ENCODE results near the gene ATP6V0C.
"Not testable (repeated sequence)": the region's sequence is repeated elsewhere in the genome, so short reads cannot be mapped to it uniquely, and the experiment has no call there.

ATP6V0C gene

DNA sequence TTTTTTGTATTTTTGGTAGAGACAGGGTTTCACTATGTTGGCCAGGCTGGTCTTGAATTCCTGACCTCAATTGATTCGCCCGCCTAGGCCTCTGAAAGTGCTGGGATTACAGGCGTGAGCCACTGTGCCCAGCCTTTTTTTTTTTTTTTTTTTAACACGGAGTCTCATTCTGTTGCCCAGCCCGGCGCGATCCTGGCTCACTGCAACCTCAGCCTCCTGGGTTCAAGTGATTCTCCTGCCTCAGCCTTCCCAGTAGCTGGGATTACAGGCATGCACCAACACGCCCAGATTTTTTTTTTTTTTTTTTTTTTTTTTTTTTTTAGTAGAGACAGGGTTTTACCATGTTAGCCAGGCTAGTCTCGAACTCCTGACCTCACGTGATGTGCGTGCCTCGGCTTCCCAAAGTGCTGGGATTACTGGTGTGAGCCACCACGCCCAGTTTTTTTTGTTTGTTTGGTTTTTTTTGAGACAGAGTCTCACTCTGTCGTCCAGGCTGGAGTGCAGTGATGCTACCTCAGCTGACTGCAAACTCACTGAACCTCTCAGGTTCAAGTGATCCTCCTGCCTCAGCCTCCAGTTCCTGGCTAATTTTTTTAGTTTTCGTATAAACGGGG is 19.5 kb downstream of the ATP6V0C start:
- Histone ChIP-seq H3K4me1 (ENCODE audit: control insufficient read depth in 1 of 2, insufficient read depth in 2 of 2, low read length in 2 of 2) (peaks cover 12 to 18% of the 10 kb centered on the region in 2 experiments), H4K91ac (ENCODE audit: low read depth, low read length) (peak overlapping the region; percentile 51), H3K4me2 (ENCODE audit: low read length) (peak overlapping the region; percentile 73), H3K36me3 (ENCODE audit: control insufficient read depth in 1 of 2, insufficient read depth in 2 of 2, low read length in 2 of 2) (peaks cover 23 to 27% of the 10 kb centered on the region in 2 experiments), H3K79me1 (ENCODE audit: low read length) (peaks cover 14% of the 10 kb centered on the region), H4K8ac (ENCODE audit: low read depth, low read length) (peak overlapping the region; percentile 68), H2BK120ac (ENCODE audit: insufficient read depth, low read length, poor library complexity) (peak overlapping the region; percentile 29), H4K12ac (ENCODE audit: low read depth, low read length) (peak overlapping the region; percentile 34)
- H2BK12ac ChIP-seq (ENCODE audit: low read length); H3K4ac ChIP-seq (ENCODE audit: low read depth, low read length); H3K9ac ChIP-seq (ENCODE audit: low read length); H3K23ac ChIP-seq (ENCODE audit: low read length); H3K27me3 ChIP-seq (ENCODE audit: insufficient read depth, low read length); H2AFZ ChIP-seq (ENCODE audit: insufficient read depth, low read length, poor library complexity); H3K18ac ChIP-seq (ENCODE audit: low read length); H3K9me3 ChIP-seq (ENCODE audit: insufficient read depth, low read depth, low read length); H3K27ac ChIP-seq (ENCODE audit: low read depth, low read length); H2BK5ac ChIP-seq (ENCODE audit: low read depth, low read length, poor library complexity); H3K4me3 ChIP-seq (ENCODE audit: low read depth, low read length); H3K79me2 ChIP-seq (ENCODE audit: control insufficient read depth, insufficient read depth, low read length, poor library complexity); H3K14ac ChIP-seq (ENCODE audit: low read length); H2AK5ac ChIP-seq (ENCODE audit: low read length): not testable (repeated sequence)
- DNase-seq = peak in 1 of 2 donors; percentile 59
- WGBS (ENCODE audit: extremely low coverage, insufficient coverage, insufficient read length) = no CpG with 5 or more reads among the region's 16 CpGs

- peak overlapping the region; percentile 25 for H2BK12ac ChIP-seq (ENCODE audit: low read length)
- H3K4ac ChIP-seq (ENCODE audit: low read depth, low read length) = no peak overlapping the region
- no peak overlapping the region for H3K14ac ChIP-seq (ENCODE audit: low read length)
- no peak overlapping the region for H2AK5ac ChIP-seq (ENCODE audit: low read length)
- no peak overlapping the region for H3K18ac ChIP-seq (ENCODE audit: low read length)
- H3K79me2 ChIP-seq (ENCODE audit: control insufficient read depth, insufficient read depth, low read length, poor library complexity) = peaks cover 5% of the 10 kb centered on the region
- peaks cover 4% of the 10 kb centered on the region for H3K9me3 ChIP-seq (ENCODE audit: insufficient read depth, low read depth, low read length)
- no peak overlapping the region for H2AFZ ChIP-seq (ENCODE audit: insufficient read depth, low read length, poor library complexity)
- no peak for DNase-seq
- no peak overlapping the region for H3K4me2 ChIP-seq (ENCODE audit: low read length)
- no peak overlapping the region for H3K23ac ChIP-seq (ENCODE audit: low read length)
- H3K36me3 ChIP-seq (ENCODE audit: control insufficient read depth in 1 of 2, insufficient read depth in 2 of 2, low read length in 2 of 2) = peaks cover 16 to 20% of the 10 kb centered on the region in 2 experiments
- WGBS (ENCODE audit: extremely low coverage, insufficient coverage, insufficient read length) = no CpG with 5 or more reads among the region's 11 CpGs
- no peak overlapping the region for H4K12ac ChIP-seq (ENCODE audit: low read depth, low read length)
- H3K27ac ChIP-seq (ENCODE audit: low read depth, low read length) = no peak overlapping the region
- H4K8ac ChIP-seq (ENCODE audit: low read depth, low read length) = no peak overlapping the region
- H2BK5ac ChIP-seq (ENCODE audit: low read depth, low read length, poor library complexity) = no peak overlapping the region
- no peaks in the 10 kb centered on the region for H3K27me3 ChIP-seq (ENCODE audit: insufficient read depth, low read length)
- no peak overlapping the region for H2BK120ac ChIP-seq (ENCODE audit: insufficient read depth, low read length, poor library complexity)
- no peak overlapping the region for H3K9ac ChIP-seq (ENCODE audit: low read length)
- no peak overlapping the region for H4K91ac ChIP-seq (ENCODE audit: low read depth, low read length)
- H3K79me1 ChIP-seq (ENCODE audit: low read length) = peaks cover 14% of the 10 kb centered on the region
- H3K4me3 ChIP-seq (ENCODE audit: low read depth, low read length) = no peak overlapping the region
- peaks cover 12 to 18% of the 10 kb centered on the region in 2 experiments for H3K4me1 ChIP-seq (ENCODE audit: control insufficient read depth in 1 of 2, insufficient read depth in 2 of 2, low read length in 2 of 2)
These were observed 20.2 kb downstream of the ATP6V0C start for GRCh38 chr16:2533912-2534311.

DNA sequence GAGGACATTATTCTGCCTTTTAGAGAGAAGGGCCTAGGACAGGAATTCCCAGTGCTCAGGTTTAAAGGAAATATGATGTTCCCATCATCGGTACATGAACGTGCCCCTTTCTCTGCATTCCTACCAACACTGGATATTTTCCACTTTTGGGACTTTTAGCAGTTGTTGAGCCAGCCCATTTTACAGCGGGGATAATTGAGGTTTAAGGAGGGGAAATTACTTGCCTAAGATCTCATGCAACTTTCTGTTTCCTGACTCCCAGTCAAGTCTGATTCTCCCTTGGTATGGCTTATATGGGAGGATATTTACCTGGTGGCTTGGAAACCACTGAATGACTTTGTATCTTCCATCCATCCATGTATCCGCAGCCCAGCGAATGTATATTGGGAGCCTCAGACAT is 20.6 kb downstream of the ATP6V0C start:
- peaks cover 14% of the 10 kb centered on the region for H3K79me1 ChIP-seq (ENCODE audit: low read length)
- H4K8ac ChIP-seq (ENCODE audit: low read depth, low read length); H3K27me3 ChIP-seq (ENCODE audit: insufficient read depth, low read length); H3K79me2 ChIP-seq (ENCODE audit: control insufficient read depth, insufficient read depth, low read length, poor library complexity); H3K9ac ChIP-seq (ENCODE audit: low read length); H2BK5ac ChIP-seq (ENCODE audit: low read depth, low read length, poor library complexity); H2BK12ac ChIP-seq (ENCODE audit: low read length); DNase-seq; H3K4ac ChIP-seq (ENCODE audit: low read depth, low read length); H3K23ac ChIP-seq (ENCODE audit: low read length); H2AK5ac ChIP-seq (ENCODE audit: low read length); H2AFZ ChIP-seq (ENCODE audit: insufficient read depth, low read length, poor library complexity); H3K18ac ChIP-seq (ENCODE audit: low read length); H3K27ac ChIP-seq (ENCODE audit: low read depth, low read length); H3K14ac ChIP-seq (ENCODE audit: low read length); H2BK120ac ChIP-seq (ENCODE audit: insufficient read depth, low read length, poor library complexity); H3K4me3 ChIP-seq (ENCODE audit: low read depth, low read length); H4K91ac ChIP-seq (ENCODE audit: low read depth, low read length); H3K9me3 ChIP-seq (ENCODE audit: insufficient read depth, low read depth, low read length); H3K4me2 ChIP-seq (ENCODE audit: low read length); H4K12ac ChIP-seq (ENCODE audit: low read depth, low read length): not testable (repeated sequence)
- H3K36me3 ChIP-seq (ENCODE audit: control insufficient read depth in 1 of 2, insufficient read depth in 2 of 2, low read length in 2 of 2) = peaks cover 12 to 16% of the 10 kb centered on the region in 2 experiments
- peaks cover 12 to 18% of the 10 kb centered on the region in 2 experiments for H3K4me1 ChIP-seq (ENCODE audit: control insufficient read depth in 1 of 2, insufficient read depth in 2 of 2, low read length in 2 of 2)
- no CpG with 5 or more reads among the region's 5 CpGs for WGBS (ENCODE audit: extremely low coverage, insufficient coverage, insufficient read length)

- Histone ChIP-seq H3K27me3 (ENCODE audit: insufficient read depth, low read length) (no peaks in the 10 kb centered on the region), H3K4me1 (ENCODE audit: control insufficient read depth in 1 of 2, insufficient read depth in 2 of 2, low read length in 2 of 2) (peaks cover 12 to 18% of the 10 kb centered on the region in 2 experiments), H4K8ac (ENCODE audit: low read depth, low read length) (no peak overlapping the region), H3K4ac (ENCODE audit: low read depth, low read length) (no peak overlapping the region), H3K9ac (ENCODE audit: low read length) (no peak overlapping the region), H4K12ac (ENCODE audit: low read depth, low read length) (no peak overlapping the region), H3K27ac (ENCODE audit: low read depth, low read length) (peak overlapping the region; percentile 0), H3K9me3 (ENCODE audit: insufficient read depth, low read depth, low read length) (peaks cover 4% of the 10 kb centered on the region), H3K79me1 (ENCODE audit: low read length) (peaks cover 14% of the 10 kb centered on the region), H4K91ac (ENCODE audit: low read depth, low read length) (no peak overlapping the region), H3K36me3 (ENCODE audit: control insufficient read depth in 1 of 2, insufficient read depth in 2 of 2, low read length in 2 of 2) (peaks cover 3 to 9% of the 10 kb centered on the region in 2 experiments), H3K4me3 (ENCODE audit: low read depth, low read length) (no peak overlapping the region), H2BK12ac (ENCODE audit: low read length) (no peak overlapping the region), H2BK120ac (ENCODE audit: insufficient read depth, low read length, poor library complexity) (no peak overlapping the region), H3K23ac (ENCODE audit: low read length) (no peak overlapping the region), H2BK5ac (ENCODE audit: low read depth, low read length, poor library complexity) (no peak overlapping the region), H3K14ac (ENCODE audit: low read length) (no peak overlapping the region), H2AK5ac (ENCODE audit: low read length) (no peak overlapping the region), H3K18ac (ENCODE audit: low read length) (no peak overlapping the region), H3K79me2 (ENCODE audit: control insufficient read depth, insufficient read depth, low read length, poor library complexity) (peaks cover 11% of the 10 kb centered on the region), H2AFZ (ENCODE audit: insufficient read depth, low read length, poor library complexity) (no peak overlapping the region), H3K4me2 (ENCODE audit: low read length) (no peak overlapping the region)
- DNase-seq = peak; percentile 48 to 57
- no CpG with 5 or more reads among the region's 9 CpGs for WGBS (ENCODE audit: extremely low coverage, insufficient coverage, insufficient read length)
These were observed 21.9 kb downstream of the ATP6V0C start for GRCh38 chr16:2535625-2536013.

Data from trophoblast cell (in vitro differentiated cells and primary cell).